Neural cell (in vitro differentiated cells): ENCODE results near the gene CREM. TPM values are rescaled to one million over a fixed set of nuclear protein-coding genes. Genes with fewer than 3 reads are reported as not detected.

ENCODE experiments used
- H2AFZ ChIP-seq: fragments of 200-600, 300-800 bp; sonication (generic), shearing (Covaris generic); 2 replicates; pipeline ENCODE4 v1.6.0; 2014; ENCODE audit warnings: low read depth, mild to moderate bottlenecking, antibody characterized with exemption, low read length, moderate library complexity
- H3F3A ChIP-seq: fragments of 200-600 bp; shearing (Covaris generic); 2 replicates; pipeline ENCODE4 v1.6.1; 2016; ENCODE audit warnings: mild to moderate bottlenecking, moderate library complexity, mixed read lengths, antibody characterized with exemption, low read length; ENCODE audit not compliant: insufficient read depth, poor library complexity, severe bottlenecking
- H3K27ac ChIP-seq: fragments of 200-600, 300-800 bp; sonication (generic), shearing (Covaris generic); 2 replicates; pipeline ENCODE4 v1.5.1; 2014; ENCODE audit warnings: mild to moderate bottlenecking, low read length, moderate library complexity
- H3K27me3 ChIP-seq: fragments of 300-800, 200-600 bp; sonication (generic), shearing (Covaris generic); 2 replicates; pipeline ENCODE4 v1.6.0; 2014; ENCODE audit warnings: mild to moderate bottlenecking, low read depth, low read length, moderate library complexity; ENCODE audit not compliant: insufficient read depth
- H3K36me3 ChIP-seq: fragments of 300-800, 200-600 bp; sonication (generic), shearing (Covaris generic); 2 replicates; pipeline ENCODE4 v1.5.1; 2014; ENCODE audit warnings: mild to moderate bottlenecking, antibody characterized with exemption, low read length, moderate library complexity; ENCODE audit not compliant: insufficient read depth
- H3K4me2 ChIP-seq: fragments of 300-800, 200-600 bp; sonication (generic), shearing (Covaris generic); 2 replicates; pipeline ENCODE4 v1.6.0; 2014; ENCODE audit warnings: mild to moderate bottlenecking, low read length
- H3K4me3 ChIP-seq: fragments of 300-800, 200-600 bp; sonication (generic), shearing (Covaris generic); 2 replicates; pipeline ENCODE4 v1.5.1; 2014; ENCODE audit warnings: mild to moderate bottlenecking, low read length, moderate library complexity
- H3K79me2 ChIP-seq: fragments of 200-600 bp; shearing (Covaris generic); replicated peaks from 2 replicates; pipeline ENCODE4 v1.6.0; 2014; ENCODE audit warnings: mild to moderate bottlenecking, low read length, moderate library complexity; ENCODE audit not compliant: insufficient read depth
- H3K9ac ChIP-seq: fragments of 300-800, 200-600 bp; sonication (generic), shearing (Covaris generic); 2 replicates; pipeline ENCODE4 v1.6.1; 2016; ENCODE audit warnings: mild to moderate bottlenecking, low read length, mixed read lengths
- H3K9me2 ChIP-seq: fragments of 200-600 bp; shearing (Covaris generic); 2 replicates; pipeline ENCODE4 v1.6.1; 2016; ENCODE audit warnings: mild to moderate bottlenecking, low read length, mixed read lengths; ENCODE audit not compliant: insufficient read depth
- H3K9me3 ChIP-seq: fragments of 200-600, 300-800 bp; sonication (generic), shearing (Covaris generic); 2 replicates; pipeline ENCODE4 v1.6.1; 2016; ENCODE audit warnings: mild to moderate bottlenecking, mixed run types, low read length, moderate library complexity, mixed read lengths
- H4K20me1 ChIP-seq: fragments of 200-600 bp; shearing (Covaris generic); 2 replicates; pipeline ENCODE4 v1.6.1; 2016; ENCODE audit warnings: mild to moderate bottlenecking, mixed run types; ENCODE audit not compliant: insufficient read depth
- EP300 ChIP-seq: fragments of 450-650 bp; conservative IDR thresholded peaks from 2 replicates; pipeline ENCODE4 v1.6.1; 2014; ENCODE audit warnings: antibody characterized with exemption, mild to moderate bottlenecking, moderate library complexity; ENCODE audit not compliant: poor library complexity, severe bottlenecking
- EZH2 ChIP-seq: fragments of 200-600, 300-800 bp; shearing (Covaris generic), sonication (generic); IDR thresholded peaks from 2 replicates; pipeline ENCODE4 v1.6.1; 2014; ENCODE audit warnings: antibody characterized with exemption, low read length, borderline replicate concordance, mild to moderate bottlenecking; ENCODE audit not compliant: insufficient read depth, poor library complexity, severe bottlenecking
- MXI1 ChIP-seq: fragments of 450-650 bp; conservative IDR thresholded peaks from 2 replicates; pipeline ENCODE4 v1.6.1; 2014; ENCODE audit warnings: antibody characterized with exemption, mild to moderate bottlenecking; ENCODE audit not compliant: poor library complexity, severe bottlenecking
- POLR2AphosphoS5 ChIP-seq: IDR thresholded peaks from 2 replicates; pipeline ENCODE4 v1.6.1; 2012
- RAD21 ChIP-seq: fragments of 450-650 bp; conservative IDR thresholded peaks from 2 replicates; pipeline ENCODE4 v1.6.1; 2014; ENCODE audit warnings: antibody characterized with exemption, mild to moderate bottlenecking, moderate library complexity
- REST ChIP-seq: IDR thresholded peaks from 2 replicates; pipeline ENCODE4 v1.6.1; 2012; ENCODE audit warnings: borderline replicate concordance
- SMC3 ChIP-seq: fragments of 450-650 bp; conservative IDR thresholded peaks from 2 replicates; pipeline ENCODE4 v1.6.1; 2014; ENCODE audit warnings: antibody characterized with exemption, mild to moderate bottlenecking, moderate library complexity; ENCODE audit not compliant: poor library complexity
- TAF1 ChIP-seq: IDR thresholded peaks from 2 replicates; pipeline ENCODE4 v1.6.1; 2012; ENCODE audit warnings: low read depth
- polyA plus RNA-seq: library from polyadenylated mRNA; depleted of rRNA; stranded (reverse); fragments of >200 nt; gene quantifications from 2 replicates; pipeline ENCODE4 v1.2.3, GENCODE V29; 2014

CREM gene
- polyA plus RNA-seq, 1 donor from 2014 or later = 67.3 TPM

GRCh38 chr10:35257057-35257983 lies 130.7 kb downstream of the CREM start:
- no peak overlapping the region for H3K9ac ChIP-seq
- H3K9me3 ChIP-seq = no peaks in the 10 kb centered on the region
- H3K4me3 ChIP-seq = no peak overlapping the region
- TF ChIP-seq EP300 (no peak), REST (no peak), RAD21 (no peak), EZH2 (no peak), SMC3 (no peak), MXI1 (no peak)
- H3K9me2 ChIP-seq = no peaks in the 10 kb centered on the region
- H3K27ac ChIP-seq = no peak overlapping the region
- no peak overlapping the region for H2AFZ ChIP-seq
- H3K27me3 ChIP-seq = no peaks in the 10 kb centered on the region
- H4K20me1 ChIP-seq = no peaks in the 10 kb centered on the region
- no peak overlapping the region for H3K4me2 ChIP-seq
- H3F3A ChIP-seq = no peaks in the 10 kb centered on the region
- H3K79me2 ChIP-seq = no peaks in the 10 kb centered on the region
- no peaks in the 10 kb centered on the region for H3K36me3 ChIP-seq

- Histone ChIP-seq H3K27ac (no peak overlapping the region), H3K79me2 (no peaks in the 10 kb centered on the region), H3K9ac (no peak overlapping the region), H3K9me3 (no peaks in the 10 kb centered on the region), H2AFZ (no peak overlapping the region), H3K4me2 (no peak overlapping the region), H3K36me3 (no peaks in the 10 kb centered on the region), H3F3A (no peaks in the 10 kb centered on the region), H3K9me2 (no peaks in the 10 kb centered on the region), H3K4me3 (no peak overlapping the region), H3K27me3 (no peaks in the 10 kb centered on the region), H4K20me1 (no peaks in the 10 kb centered on the region)
- TF ChIP-seq REST (no peak), TAF1 (no peak), MXI1 (no peak), RAD21 (no peak), POLR2AphosphoS5 (no peak), SMC3 (no peak), EP300 (no peak), EZH2 (no peak)
These were observed 133.2 kb downstream of the CREM start for GRCh38 chr10:35259769-35260397.
